GM19238 (cell line): Measurements from ENCODE around the gene DDX20.
"Not testable (repeated sequence)": the region's sequence is repeated elsewhere in the genome, so short reads cannot be mapped to it uniquely, and the experiment has no call there.

Experiments used
- DNase-seq: peaks from one replicate; pipeline ENCODE4 v3.0.0; 2011; ENCODE audit warnings: low spot score; ENCODE audit not compliant: insufficient read length

Gene DDX20

GRCh38 chr1:111789666-111790316 is 34.1 kb downstream of the DDX20 start:
- no peak for DNase-seq

- DNase-seq = no peak
These were observed 36.1 kb downstream of the DDX20 start for GRCh38 chr1:111791776-111792175.

DNA sequence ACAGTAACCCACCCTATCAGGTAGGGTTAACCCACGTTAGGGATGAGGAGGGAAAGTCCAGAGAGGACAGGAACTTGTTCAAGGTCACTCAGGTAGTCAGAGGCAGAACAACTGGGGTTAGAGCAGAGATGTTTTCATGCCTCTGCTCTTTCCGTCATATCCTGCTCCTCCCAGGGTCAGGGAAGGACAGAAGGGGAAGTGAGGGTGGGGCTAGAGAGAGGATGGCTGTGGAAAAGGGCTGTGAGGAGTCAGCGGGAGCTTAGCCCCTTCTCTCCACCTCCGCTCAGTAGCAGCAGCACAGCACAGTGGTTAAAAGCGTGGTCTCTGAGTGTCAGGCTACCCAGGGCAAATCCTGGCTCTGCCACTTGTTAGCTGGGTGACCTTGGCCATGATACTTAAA is 36.5 kb downstream of the DDX20 start:
- DNase-seq = no peak

DNA sequence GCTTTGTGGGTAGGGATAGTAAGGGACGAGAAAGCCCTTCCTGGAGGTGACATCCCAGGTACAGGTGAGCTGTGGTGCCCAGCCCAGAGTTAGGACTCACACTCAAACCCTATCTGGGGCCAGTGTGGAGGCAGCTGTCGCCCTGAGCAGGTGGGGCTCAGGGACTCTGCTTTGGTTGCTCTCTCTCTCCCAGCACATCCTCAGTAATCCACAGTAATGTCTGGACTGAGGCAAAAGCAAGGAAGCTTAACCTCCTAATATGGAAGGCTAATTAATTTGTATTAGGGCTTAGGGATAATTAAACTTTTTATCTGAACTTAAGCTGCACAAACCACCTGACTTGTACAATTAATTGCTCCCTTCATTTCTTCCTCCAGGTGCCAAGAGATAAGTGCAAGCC is 38.2 kb downstream of the DDX20 start:
- no peak for DNase-seq

DNA sequence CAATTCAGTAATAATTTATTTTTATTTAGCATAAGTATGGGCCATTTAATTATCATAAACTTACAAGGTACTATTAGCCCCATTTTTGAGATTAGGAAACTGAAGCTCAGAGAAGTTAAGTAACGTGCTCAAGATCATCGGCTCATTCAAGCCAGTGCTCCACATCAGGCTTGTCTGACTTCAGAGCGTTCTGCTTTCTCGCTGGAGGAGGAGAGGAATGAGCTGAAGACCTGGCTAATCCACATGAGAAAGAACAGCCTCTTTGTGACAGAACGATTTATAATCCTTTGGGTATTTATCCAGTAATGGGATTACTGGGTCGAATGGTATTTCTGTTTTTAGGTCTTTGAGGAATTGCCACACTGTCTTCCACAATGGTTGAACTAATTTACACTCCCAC is 39.7 kb downstream of the DDX20 start:
- DNase-seq = no peak

DNA sequence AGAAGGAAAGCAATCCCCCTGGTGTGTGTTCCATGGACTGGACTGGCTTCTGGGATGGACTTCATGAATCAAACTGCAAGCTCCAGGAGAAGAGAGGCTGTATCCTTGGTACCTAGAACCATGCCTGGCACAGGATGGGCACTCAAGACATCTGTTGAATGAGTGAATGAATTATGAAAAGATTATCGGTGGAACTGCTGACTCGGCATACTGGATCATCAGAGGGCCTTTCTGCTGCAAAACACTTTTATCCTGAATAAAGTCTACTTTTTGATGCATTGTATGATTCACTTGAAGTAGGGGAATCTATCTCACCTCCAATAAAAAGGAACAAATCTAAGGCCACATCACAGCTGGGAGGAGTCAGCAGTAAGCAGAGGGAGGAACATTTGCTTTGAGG is 42.9 kb downstream of the DDX20 start:
- no peak for DNase-seq

DNA sequence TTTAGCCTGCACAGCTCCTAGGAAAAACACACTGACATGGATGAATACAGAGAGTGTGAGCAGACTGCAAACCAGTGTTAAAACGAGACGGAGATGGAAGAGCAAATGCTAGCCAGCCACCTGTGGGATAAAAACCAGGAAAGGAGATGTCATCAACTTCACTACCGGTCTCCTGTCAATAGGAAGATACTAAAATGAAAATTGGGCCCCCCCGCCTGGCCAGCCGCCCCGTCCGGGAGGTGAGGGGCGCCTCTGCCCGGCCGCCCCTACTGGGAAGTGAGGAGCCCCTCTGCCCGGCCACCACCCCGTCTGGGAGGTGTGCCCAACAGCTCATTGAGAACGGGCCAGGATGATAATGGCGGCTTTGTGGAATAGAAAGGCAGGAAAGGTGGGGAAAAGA is 44.0 kb downstream of the DDX20 start:
- not testable (repeated sequence) for DNase-seq

- DNase-seq = no peak
These were observed 45.6 kb downstream of the DDX20 start for GRCh38 chr1:111801071-111801850.

- no peak for DNase-seq
These were observed 46.4 kb downstream of the DDX20 start for GRCh38 chr1:111802110-111802509.

- DNase-seq = no peak
These were observed 47.3 kb downstream of the DDX20 start for GRCh38 chr1:111802984-111803383.

GRCh38 chr1:111803951-111804350 is 48.2 kb downstream of the DDX20 start:
- DNase-seq = no peak

DNA sequence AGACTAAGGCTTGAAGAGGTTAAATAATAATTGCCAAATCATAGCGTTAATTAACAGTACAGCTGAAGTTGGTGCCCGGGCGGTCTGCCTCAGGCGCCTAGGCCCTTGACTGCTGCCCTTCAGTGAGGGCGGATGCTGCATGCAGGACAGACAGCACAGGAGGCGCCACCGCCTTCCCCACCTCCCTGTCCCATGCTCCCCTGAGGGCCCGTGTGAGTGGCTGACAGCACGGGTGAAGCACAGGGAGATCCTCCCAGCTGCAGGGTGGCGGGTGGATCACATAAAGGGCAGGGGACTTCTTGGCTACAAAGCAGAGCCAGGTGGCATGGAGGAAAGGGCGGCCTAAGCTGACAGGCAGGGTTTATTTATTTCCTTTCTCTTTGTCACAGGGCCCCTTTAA is 49.1 kb downstream of the DDX20 start:
- no peak for DNase-seq

GRCh38 chr1:111805251-111805650 is 49.5 kb downstream of the DDX20 start:
- no peak for DNase-seq

DNA sequence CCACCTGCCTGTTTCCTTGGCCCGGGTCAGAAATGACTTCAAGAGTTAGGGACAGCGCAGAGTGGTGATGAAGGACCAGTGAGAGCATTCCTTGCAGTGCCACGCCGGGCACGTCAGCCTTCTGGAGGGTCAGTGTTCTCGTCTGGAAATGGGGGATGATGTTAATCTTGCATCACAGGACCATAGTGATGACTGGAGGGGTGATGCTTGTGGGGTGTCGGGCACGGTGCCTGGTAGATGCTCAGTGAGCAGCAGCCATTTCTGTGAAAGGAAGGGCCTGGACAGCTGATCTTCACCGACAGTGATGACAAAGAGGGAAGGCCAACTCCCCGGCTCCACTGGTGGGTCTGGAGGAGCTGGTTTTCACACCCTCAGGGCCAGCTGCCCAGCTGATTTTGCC is 56.2 kb downstream of the DDX20 start:
- no peak for DNase-seq

GRCh38 chr1:111812306-111812705 is 56.6 kb downstream of the DDX20 start:
- DNase-seq = no peak

- DNase-seq = no peak
These were observed 58.0 kb downstream of the DDX20 start for GRCh38 chr1:111813440-111814304.

DNA sequence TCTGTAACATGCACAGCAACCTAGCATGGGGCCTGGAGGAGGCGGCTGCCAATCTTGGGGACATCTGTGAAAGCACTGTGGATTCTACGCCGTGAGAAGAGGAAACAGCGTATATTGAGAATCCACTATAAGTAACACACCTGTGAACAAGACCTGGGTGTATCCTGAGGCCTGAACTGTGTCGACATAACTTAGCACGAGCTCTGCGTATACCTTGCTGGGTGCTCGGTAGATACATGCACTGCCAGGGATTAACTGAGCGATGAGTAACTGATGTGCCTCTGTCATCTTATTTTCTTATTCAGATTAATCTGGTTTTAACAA is 58.6 kb downstream of the DDX20 start:
- no peak for DNase-seq

GRCh38 chr1:111814642-111815041 is 58.9 kb downstream of the DDX20 start:
- DNase-seq = no peak
